ENCODE results near the gene TTC28. TPM values are rescaled to one million over a fixed set of nuclear protein-coding genes. Genes with fewer than 3 reads are reported as not detected.

The TTC28 gene
- total and polyA plus RNA-seq, 7 donors: 1.2 to 12.1 (median 3.5) TPM

DNA sequence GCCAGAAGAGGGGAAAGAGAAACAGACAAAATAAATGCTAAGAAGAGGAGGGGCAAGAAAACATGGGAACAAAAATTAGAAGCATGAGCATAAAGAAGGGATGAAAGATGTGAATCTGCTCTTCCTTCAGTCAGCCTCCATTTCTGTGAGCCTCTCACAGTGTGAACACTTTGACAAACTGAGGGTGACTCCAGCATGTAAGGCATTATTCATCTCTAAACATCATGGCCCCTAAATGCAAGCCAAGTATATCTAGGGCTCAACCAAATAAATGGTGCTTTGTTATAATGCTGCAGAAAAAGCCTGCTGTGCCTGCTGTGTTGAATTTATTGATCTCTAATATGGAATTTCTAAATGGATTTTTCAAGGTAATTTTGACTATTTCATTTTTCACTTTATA is 281.3 kb downstream of the TTC28 start:
- Histone ChIP-seq H3K36me3 (ENCODE audit: insufficient read depth in 1 of 2, low read depth in 1 of 2) (no peaks in the 10 kb centered on the region), H3K4me1 (peaks cover 25% of the 10 kb centered on the region), H3K4me3 (no peak overlapping the region), H3K9me3 (no peaks in the 10 kb centered on the region), H3K27ac (no peak overlapping the region), H3K27me3 (ENCODE audit: insufficient read depth in 3 of 3, low read length in 2 of 3) (no peaks in the 10 kb centered on the region)
- intact Hi-C loops (cut with DNase I): no loop called here
- no peak for DNase-seq
- no peak for TF ChIP-seq CTCF (IDR thresholded peaks at IDR 0.05)
- no peak for ATAC-seq

DNA sequence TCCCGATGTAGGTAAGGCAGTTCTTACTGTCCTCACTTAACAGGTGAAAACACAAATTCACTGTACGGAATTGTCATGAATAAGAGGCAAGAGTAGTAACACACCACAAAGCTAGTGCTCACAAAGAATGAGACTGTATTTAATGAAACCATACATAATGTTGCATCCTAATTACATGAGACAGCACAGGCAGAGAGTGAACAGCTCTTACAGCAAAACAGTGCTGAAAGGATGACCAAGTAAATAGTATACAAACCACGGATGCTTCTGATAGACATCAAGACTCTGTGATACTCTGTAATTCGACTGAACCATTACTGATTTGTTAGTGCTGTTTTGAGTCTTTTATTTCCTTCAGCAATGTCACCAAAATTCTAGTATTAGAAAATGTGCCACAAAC is 282.3 kb downstream of the TTC28 start:
- Histone ChIP-seq H3K4me3 (no peak overlapping the region), H3K36me3 (ENCODE audit: insufficient read depth in 1 of 2, low read depth in 1 of 2) (no peaks in the 10 kb centered on the region), H3K27me3 (ENCODE audit: insufficient read depth in 3 of 3, low read length in 2 of 3) (no peaks in the 10 kb centered on the region), H3K4me1 (peaks cover 18% of the 10 kb centered on the region), H3K27ac (no peak overlapping the region), H3K9me3 (no peaks in the 10 kb centered on the region)
- TF ChIP-seq CTCF (IDR thresholded peaks at IDR 0.05): no peak
- ATAC-seq: no peak
- intact Hi-C loops (cut with DNase I): no loop called here
- DNase-seq: no peak
- WGBS, 3 donors: 72 to 79% (median 76%) methylated on average over 4 of the region's 4 CpGs

DNA sequence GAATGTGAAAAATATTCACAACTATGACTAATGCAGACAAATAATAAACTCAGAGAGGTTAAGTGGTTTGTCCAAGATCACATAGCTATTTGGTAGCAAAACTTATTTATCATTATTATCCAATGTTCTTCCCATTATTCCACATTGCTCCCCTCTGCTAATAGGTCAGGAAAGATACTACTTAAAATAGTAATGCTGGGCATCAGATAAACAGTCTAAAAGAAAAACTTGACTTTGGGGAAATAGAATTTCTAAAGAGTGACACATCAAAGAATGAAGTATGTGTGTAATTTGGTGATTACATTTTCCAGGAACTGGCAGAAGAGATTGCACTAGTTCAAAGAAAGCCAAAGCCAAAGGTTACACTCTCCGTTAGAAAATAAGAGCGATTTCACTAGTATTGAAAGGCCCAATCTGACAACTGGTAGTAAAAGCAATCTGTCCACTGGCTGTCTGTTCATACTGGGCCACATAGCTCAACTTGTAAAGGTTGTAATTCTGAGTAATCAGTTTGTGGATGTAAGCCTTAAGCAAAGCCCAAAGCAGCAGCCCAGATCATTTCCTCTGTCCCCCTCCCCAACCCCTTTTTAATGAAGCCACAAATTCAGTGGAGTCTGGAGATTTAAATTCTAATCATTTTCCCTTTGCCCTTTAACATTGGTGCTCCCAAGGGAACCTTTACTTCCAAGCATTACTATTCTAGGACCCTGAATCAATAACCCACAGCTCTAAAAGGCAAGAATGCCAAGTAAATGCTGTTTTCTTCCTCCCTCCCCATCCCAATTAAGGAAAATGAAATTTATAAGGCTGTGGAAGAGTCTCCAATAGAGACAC is 283.5 kb downstream of the TTC28 start:
- no peaks in the 10 kb centered on the region for H3K36me3 ChIP-seq (ENCODE audit: insufficient read depth in 1 of 2, low read depth in 1 of 2)
- DNase-seq: no peak
- no peak overlapping the region for H3K4me3 ChIP-seq
- no peaks in the 10 kb centered on the region for H3K9me3 ChIP-seq
- peaks cover 8% of the 10 kb centered on the region for H3K4me1 ChIP-seq
- 30 to 46% (median 32%) methylated on average over 2 of the region's 2 CpGs for WGBS, 3 donors
- no peak for TF ChIP-seq CTCF (IDR thresholded peaks at IDR 0.05)
- H3K27ac ChIP-seq: no peak overlapping the region
- intact Hi-C loops (cut with DNase I): no loop called here
- no peaks in the 10 kb centered on the region for H3K27me3 ChIP-seq (ENCODE audit: insufficient read depth in 3 of 3, low read length in 2 of 3)
- peak in 1 of 4 donors; percentile 25 for ATAC-seq

GRCh38 chr22:28395520-28395919 is 284.1 kb downstream of the TTC28 start:
- H3K27me3 ChIP-seq (ENCODE audit: insufficient read depth in 3 of 3, low read length in 2 of 3): no peaks in the 10 kb centered on the region
- intact Hi-C loops (cut with DNase I): no loop called here
- ATAC-seq: no peak
- H3K36me3 ChIP-seq (ENCODE audit: insufficient read depth in 1 of 2, low read depth in 1 of 2): no peaks in the 10 kb centered on the region
- no peak for TF ChIP-seq CTCF (IDR thresholded peaks at IDR 0.05)
- WGBS, 3 donors: 94 to 96% (median 95%) methylated on average over 4 of the region's 4 CpGs
- peaks cover 7% of the 10 kb centered on the region for H3K4me1 ChIP-seq
- DNase-seq: no peak
- no peaks in the 10 kb centered on the region for H3K9me3 ChIP-seq
- H3K27ac ChIP-seq: no peak overlapping the region
- H3K4me3 ChIP-seq: no peak overlapping the region

Data from psoas muscle (tissue), 8 donors.